Vagina (tissue), 2 donors: ENCODE data around the gene INO80E. TPM values are rescaled to one million over a fixed set of nuclear protein-coding genes. Genes with fewer than 3 reads are reported as not detected.

Experiments
- DNase-seq, 2 donors: peaks; one replicate each; pipeline ENCODE4 v3.0.0-alpha.2; 2017; ENCODE audit errors: extremely low spot score in 2 of 2
- H3K27ac ChIP-seq: fragments of 200-600 bp; sonication (generic); one replicate; pipeline ENCODE4 v1.5.1; 2019
- H3K27me3 ChIP-seq: fragments of 200-600 bp; sonication (generic); one replicate; pipeline ENCODE4 v1.5.1; 2019
- H3K36me3 ChIP-seq, 2 donors: fragments of 200-600 bp; sonication (generic); one replicate each; pipeline ENCODE4 v1.5.1; 2017 to 2019
- H3K4me1 ChIP-seq: fragments of 200-600 bp; sonication (generic); one replicate; pipeline ENCODE4 v1.5.1; 2019
- H3K4me3 ChIP-seq, 2 donors: fragments of 200-600 bp; sonication (generic); 1 replicate in 1 of 2; 2 replicates in 1 of 2; pipeline ENCODE4 v1.5.1; 2016 to 2019
- H3K9me3 ChIP-seq: fragments of 200-600 bp; sonication (generic); one replicate; pipeline ENCODE4 v1.5.1; 2019
- POLR2A ChIP-seq, 2 donors: fragments of 450-650 bp; IDR thresholded peaks; one replicate each; pipeline ENCODE4 v1.6.1; 2017; ENCODE audit warnings: antibody characterized with exemption in 2 of 2, mild to moderate bottlenecking in 2 of 2, moderate library complexity in 2 of 2
- POLR2AphosphoS5 ChIP-seq, 2 donors: sonication (generic); formaldehyde crosslinking; IDR thresholded peaks; one replicate each; pipeline ENCODE4 v1.9.0; 2017; ENCODE audit warnings: antibody characterized with exemption in 2 of 2, mild to moderate bottlenecking in 2 of 2, low read depth in 1 of 2; ENCODE audit not compliant: insufficient read depth in 1 of 2
- intact Hi-C: fragments of 100-400 bp; cut with DNase I; formaldehyde crosslinking; loops from one replicate; pipeline ENCODE4 v1.15.1; 2023
- total RNA-seq: library from RNA; depleted of rRNA; stranded (reverse); fragments of >200 nt; gene quantifications from one replicate; pipeline ENCODE4 v1.2.3, GENCODE V29; 2016
- TF ChIP-seq, protein P1 (sequence below), 3 experiments: fragments of 450-650 bp in 2 of 3; fragments of 200-600 bp in 1 of 3; sonication (generic) in 1 of 3; IDR thresholded peaks; one replicate each; pipeline ENCODE4 v1.5.1; 2017 to 2019; ENCODE audit warnings: antibody characterized with exemption in 3 of 3, mild to moderate bottlenecking in 2 of 3, moderate library complexity in 2 of 3

The INO80E gene
- total RNA-seq, 1 donor from 2014 or later: 32.7 TPM

DNA sequence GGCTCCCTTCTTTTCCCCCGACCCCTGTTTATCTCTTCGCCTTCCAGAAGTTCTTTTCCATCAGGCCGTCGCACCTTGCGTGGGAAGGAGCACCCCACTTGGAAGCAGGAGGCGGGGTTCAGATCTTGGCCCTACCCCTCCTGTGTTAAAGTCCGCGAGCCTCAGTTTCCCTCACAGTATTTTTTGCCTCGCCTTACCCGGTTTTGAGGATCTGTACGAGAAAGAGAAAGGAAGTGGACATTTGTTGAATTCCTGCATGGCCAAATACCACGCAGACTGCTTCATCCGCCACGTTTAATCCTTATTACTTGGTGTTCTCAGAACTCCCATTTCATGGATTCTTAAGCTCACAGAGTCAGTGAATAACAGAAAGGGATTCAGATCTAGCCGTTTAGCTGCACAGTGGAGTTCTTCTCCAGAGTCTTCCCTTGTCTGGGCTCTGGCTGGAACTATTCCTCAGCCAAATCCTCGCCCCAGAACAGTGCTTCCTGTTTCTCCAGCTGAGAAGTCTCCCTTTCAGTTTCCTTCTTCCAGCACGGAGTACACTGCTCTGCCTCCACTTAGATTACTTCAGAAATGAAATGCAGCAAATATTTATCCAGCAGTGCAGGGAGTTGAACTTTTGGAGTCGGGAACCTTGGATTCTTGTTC, 33.6 kb upstream of the INO80E start:
- H3K9me3 ChIP-seq: no peaks in the 10 kb centered on the region
- TF ChIP-seq, protein P1, sequence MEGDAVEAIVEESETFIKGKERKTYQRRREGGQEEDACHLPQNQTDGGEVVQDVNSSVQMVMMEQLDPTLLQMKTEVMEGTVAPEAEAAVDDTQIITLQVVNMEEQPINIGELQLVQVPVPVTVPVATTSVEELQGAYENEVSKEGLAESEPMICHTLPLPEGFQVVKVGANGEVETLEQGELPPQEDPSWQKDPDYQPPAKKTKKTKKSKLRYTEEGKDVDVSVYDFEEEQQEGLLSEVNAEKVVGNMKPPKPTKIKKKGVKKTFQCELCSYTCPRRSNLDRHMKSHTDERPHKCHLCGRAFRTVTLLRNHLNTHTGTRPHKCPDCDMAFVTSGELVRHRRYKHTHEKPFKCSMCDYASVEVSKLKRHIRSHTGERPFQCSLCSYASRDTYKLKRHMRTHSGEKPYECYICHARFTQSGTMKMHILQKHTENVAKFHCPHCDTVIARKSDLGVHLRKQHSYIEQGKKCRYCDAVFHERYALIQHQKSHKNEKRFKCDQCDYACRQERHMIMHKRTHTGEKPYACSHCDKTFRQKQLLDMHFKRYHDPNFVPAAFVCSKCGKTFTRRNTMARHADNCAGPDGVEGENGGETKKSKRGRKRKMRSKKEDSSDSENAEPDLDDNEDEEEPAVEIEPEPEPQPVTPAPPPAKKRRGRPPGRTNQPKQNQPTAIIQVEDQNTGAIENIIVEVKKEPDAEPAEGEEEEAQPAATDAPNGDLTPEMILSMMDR (IDR thresholded peaks at IDR 0.05): no peak
- no peak for TF ChIP-seq POLR2AphosphoS5 (IDR thresholded peaks at IDR 0.05; ENCODE audit: insufficient read depth in 1 of 2, low read depth in 1 of 2)
- TF ChIP-seq POLR2A (IDR thresholded peaks at IDR 0.05): no peak
- no peaks in the 10 kb centered on the region for H3K36me3 ChIP-seq
- intact Hi-C loops: no loop called here
- H3K27ac ChIP-seq: peak overlapping the region; percentile 94
- H3K27me3 ChIP-seq: no peaks in the 10 kb centered on the region
- DNase-seq: no peak
- H3K4me1 ChIP-seq: peaks cover 16% of the 10 kb centered on the region
- peak overlapping the region; percentile 68 to 81 for H3K4me3 ChIP-seq

DNA sequence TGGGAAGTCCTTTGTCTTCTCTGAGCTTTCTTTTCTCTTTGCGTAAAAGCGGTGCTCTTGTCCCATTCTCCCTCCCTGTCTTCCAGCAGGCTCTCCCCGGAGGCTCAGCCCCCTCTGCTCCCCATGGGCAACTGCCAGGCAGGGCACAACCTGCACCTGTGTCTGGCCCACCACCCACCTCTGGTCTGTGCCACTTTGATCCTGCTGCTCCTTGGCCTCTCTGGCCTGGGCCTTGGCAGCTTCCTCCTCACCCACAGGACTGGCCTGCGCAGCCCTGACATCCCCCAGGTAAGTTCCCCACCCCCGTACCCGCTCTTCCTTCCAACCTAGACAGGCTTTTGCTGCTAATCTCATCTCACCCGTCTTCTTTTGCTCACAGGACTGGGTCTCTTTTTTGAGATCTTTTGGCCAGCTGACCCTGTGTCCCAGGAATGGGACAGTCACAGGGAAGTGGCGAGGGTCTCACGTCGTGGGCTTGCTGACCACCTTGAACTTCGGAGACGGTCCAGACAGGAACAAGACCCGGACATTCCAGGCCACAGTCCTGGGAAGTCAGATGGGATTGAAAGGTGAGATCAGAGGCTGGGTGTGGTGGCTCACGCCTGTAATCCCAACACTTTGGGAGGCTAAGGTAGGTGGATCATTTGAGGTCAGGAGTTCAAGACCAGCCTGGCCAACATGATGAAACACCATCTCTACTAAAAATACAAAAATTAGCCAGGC, 32.9 kb upstream of the INO80E start:
- peak overlapping the region; percentile 94 for H3K27ac ChIP-seq
- no peaks in the 10 kb centered on the region for H3K27me3 ChIP-seq
- peak overlapping the region; percentile 68 to 81 for H3K4me3 ChIP-seq
- TF ChIP-seq POLR2A (IDR thresholded peaks at IDR 0.05): no peak
- TF ChIP-seq POLR2AphosphoS5 (IDR thresholded peaks at IDR 0.05; ENCODE audit: insufficient read depth in 1 of 2, low read depth in 1 of 2): no peak
- TF ChIP-seq, protein P1 (IDR thresholded peaks at IDR 0.05): no peak
- peaks cover 16% of the 10 kb centered on the region for H3K4me1 ChIP-seq
- H3K36me3 ChIP-seq: peaks cover 0 to 4% of the 10 kb centered on the region in 2 donors
- intact Hi-C loops: no loop called here
- DNase-seq: no peak
- no peaks in the 10 kb centered on the region for H3K9me3 ChIP-seq

- Histone ChIP-seq H3K9me3 (no peaks in the 10 kb centered on the region), H3K4me3 (no peak overlapping the region), H3K27ac (no peak overlapping the region), H3K4me1 (peaks cover 1% of the 10 kb centered on the region), H3K27me3 (no peaks in the 10 kb centered on the region), H3K36me3 (peaks cover 0 to 20% of the 10 kb centered on the region in 2 donors)
- no peak for DNase-seq
- intact Hi-C loops: no loop called here
- TF ChIP-seq, protein P1 (IDR thresholded peaks at IDR 0.05): no peak
- TF ChIP-seq POLR2AphosphoS5 (IDR thresholded peaks at IDR 0.05; ENCODE audit: insufficient read depth in 1 of 2, low read depth in 1 of 2): no peak
- TF ChIP-seq POLR2A (IDR thresholded peaks at IDR 0.05): no peak
These were observed 27.8 kb upstream of the INO80E start for GRCh38 chr16:29968205-29968604.

DNA sequence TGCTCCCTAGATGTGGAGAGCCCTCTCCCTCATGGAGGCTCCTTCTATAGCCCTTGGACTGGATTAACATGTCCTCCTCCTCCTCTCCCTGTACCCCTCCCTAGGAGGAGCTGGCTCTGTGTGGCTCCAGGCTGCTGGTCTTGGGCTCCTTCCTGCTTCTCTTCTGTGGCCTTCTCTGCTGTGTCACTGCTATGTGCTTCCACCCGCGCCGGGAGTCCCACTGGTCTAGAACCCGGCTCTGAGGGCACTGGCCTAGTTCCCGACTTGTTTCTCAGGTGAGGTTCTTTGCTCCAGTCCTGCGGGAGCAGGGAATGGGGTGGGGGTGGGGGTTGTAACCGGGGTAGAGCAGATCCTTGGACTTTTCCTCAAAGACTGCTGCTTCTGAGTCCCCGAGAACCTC, 24.7 kb upstream of the INO80E start:
- TF ChIP-seq POLR2AphosphoS5 (IDR thresholded peaks at IDR 0.05; ENCODE audit: insufficient read depth in 1 of 2, low read depth in 1 of 2) (no peak), POLR2A (IDR thresholded peaks at IDR 0.05) (no peak)
- TF ChIP-seq, protein P1 (IDR thresholded peaks at IDR 0.05): no peak
- no peak for DNase-seq
- intact Hi-C loops: no loop called here

DNA sequence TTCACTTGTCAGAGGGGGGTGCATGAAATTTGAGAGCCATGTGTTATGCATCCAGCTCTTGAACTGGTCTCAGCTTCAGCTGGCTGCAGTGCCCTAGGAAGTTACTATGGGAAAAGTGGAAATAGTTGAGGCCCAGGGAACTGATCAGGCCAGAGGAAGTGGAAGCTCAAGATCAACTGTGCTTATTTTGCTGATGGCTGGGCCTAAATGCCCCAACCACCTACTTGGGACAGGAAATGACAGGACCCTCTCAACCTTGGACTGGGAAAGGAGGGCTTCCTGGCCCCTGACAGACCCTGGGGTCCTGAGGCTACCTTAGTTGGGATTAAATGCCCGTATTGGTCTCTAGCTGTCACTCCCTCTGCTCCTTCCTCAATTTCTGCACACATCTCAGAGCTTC, 23.5 kb upstream of the INO80E start:
- H3K4me1 ChIP-seq: peaks cover 33% of the 10 kb centered on the region
- no peak for DNase-seq
- peaks cover 0 to 20% of the 10 kb centered on the region in 2 donors for H3K36me3 ChIP-seq
- no peak overlapping the region for H3K27ac ChIP-seq
- no peaks in the 10 kb centered on the region for H3K27me3 ChIP-seq
- no peak overlapping the region for H3K4me3 ChIP-seq
- TF ChIP-seq POLR2A (IDR thresholded peaks at IDR 0.05) (no peak), POLR2AphosphoS5 (IDR thresholded peaks at IDR 0.05; ENCODE audit: insufficient read depth in 1 of 2, low read depth in 1 of 2) (no peak)
- TF ChIP-seq, protein P1 (IDR thresholded peaks at IDR 0.05): no peak
- intact Hi-C loops: no loop called here
- H3K9me3 ChIP-seq: no peaks in the 10 kb centered on the region

More for the DNA sequence above, 24.7 kb upstream of the INO80E start:
- H3K27me3 ChIP-seq: no peaks in the 10 kb centered on the region
- no peak overlapping the region for H3K4me3 ChIP-seq
- H3K4me1 ChIP-seq: peaks cover 21% of the 10 kb centered on the region
- no peak overlapping the region for H3K27ac ChIP-seq
- H3K36me3 ChIP-seq: peaks cover 0 to 20% of the 10 kb centered on the region in 2 donors
- no peaks in the 10 kb centered on the region for H3K9me3 ChIP-seq
